NCI-H510A (cell line): ENCODE results near the gene GLI3.

Source experiments
- DNase-seq: peaks from one replicate; lab custom pipeline; 2025; lab: John Stamatoyannopoulos, UW

GLI3 gene

DNA sequence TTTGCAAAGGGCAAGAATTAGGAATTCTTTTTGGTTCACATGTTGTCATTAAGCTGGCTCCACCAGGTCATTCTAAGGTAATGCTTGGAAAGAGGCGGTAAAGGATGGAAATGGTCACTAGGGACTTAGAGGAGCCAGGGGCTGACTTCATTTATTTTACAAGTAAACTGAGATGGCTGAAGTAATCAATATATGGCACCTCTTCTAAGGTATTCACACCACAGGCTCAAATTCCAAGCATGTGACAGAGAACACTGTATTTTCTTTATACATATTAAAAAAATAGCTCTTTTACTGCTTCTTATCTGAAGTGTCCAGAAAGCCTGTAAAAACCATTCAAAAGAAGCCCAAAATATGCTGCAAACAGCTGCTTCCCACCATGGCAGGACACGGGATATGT is 239.0 kb downstream of the GLI3 start:
- no peak for DNase-seq

DNA sequence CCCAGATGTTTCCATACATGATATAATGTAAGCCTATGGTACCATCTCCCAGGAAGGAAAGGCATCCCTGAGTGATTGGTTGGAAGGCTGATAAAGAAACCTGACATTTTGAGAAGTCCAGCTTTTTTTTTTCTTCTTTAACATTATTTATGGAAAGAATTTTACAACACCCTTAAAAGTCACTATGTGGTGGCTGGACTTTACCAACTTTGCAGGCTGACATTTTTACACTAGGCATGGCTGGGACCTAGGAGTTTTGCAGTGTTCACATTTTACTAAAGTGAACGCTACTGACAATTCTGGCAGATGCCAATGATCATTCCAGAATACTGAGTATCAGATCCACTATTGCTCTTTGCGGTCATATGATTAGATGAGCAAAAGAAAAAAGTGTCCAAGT is 239.9 kb downstream of the GLI3 start:
- no peak for DNase-seq

DNA sequence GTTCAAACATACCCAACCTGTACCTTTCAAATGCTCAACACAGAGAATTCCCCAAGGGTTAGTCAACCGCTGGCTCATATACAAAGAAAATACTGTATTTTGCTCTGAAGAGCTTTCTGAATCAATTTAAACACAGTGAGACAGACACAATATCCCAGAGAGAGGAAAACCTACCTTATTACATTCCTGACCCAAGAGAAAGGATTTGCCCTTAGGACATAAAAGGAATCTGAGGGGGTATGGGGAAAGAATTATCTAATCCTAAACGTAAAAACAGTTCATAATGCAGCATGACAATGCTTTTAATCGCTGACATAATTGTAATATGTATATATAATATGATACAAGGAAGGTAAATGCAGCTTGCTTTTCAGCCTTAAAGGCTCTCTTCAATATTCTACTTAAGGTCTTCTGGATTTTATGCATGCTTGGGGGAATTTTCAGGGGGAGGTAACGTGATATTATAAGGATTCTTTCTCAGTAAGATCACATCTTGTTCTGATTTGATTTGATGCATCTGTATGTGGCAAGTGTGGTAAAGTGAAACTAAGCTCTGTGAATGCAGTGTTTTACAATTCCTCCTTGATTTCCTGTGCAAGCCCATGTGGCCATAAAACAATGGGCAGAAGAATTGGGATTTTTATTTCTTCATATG is 240.5 kb downstream of the GLI3 start:
- no peak for DNase-seq

DNA sequence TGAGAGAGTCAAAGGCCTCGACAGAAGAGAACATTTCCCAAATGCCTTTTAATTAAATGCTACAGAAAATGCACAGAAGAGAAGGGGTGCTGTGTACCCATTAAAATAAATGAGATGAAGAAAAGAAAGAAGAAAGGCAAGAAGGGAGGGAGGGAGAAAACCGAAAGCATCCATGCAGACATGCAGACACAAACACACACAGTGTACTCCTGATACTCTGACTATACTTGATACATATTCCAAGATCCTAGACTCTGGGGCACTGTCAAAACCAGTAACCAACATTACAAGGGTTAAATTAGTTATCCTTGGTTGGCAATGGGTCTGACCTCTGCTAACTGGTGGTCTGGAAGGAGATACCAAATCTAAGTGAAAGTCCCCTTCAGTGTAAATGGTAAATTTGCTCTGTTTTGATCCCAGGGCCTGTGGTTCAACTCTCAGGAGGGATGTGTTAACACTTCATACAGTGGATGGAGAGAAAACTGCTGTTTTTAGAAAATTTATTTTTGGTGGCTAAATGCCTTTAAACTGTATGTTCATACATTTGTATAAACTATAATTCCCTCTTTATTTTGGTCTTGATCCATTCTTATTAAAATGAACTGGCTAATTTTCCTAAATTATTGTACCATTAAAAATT is 241.3 kb downstream of the GLI3 start:
- no peak for DNase-seq

DNA sequence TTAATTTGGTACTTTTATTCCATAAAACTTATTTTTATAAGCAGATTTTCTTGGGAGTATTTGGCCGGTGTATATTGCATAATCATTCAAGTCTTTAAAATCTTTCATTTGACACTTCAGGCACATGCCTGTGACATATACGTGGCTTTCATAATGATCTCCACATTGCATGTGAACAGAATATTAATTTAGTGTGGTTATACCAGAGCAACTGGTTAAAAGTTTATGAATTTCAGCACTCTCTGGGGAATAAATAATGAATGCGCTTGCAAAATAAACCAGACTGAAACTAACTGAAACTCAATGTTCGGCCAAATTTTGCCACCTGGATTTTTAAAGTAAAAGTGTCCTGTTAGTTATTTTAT is 242.3 kb downstream of the GLI3 start:
- no peak for DNase-seq

DNA sequence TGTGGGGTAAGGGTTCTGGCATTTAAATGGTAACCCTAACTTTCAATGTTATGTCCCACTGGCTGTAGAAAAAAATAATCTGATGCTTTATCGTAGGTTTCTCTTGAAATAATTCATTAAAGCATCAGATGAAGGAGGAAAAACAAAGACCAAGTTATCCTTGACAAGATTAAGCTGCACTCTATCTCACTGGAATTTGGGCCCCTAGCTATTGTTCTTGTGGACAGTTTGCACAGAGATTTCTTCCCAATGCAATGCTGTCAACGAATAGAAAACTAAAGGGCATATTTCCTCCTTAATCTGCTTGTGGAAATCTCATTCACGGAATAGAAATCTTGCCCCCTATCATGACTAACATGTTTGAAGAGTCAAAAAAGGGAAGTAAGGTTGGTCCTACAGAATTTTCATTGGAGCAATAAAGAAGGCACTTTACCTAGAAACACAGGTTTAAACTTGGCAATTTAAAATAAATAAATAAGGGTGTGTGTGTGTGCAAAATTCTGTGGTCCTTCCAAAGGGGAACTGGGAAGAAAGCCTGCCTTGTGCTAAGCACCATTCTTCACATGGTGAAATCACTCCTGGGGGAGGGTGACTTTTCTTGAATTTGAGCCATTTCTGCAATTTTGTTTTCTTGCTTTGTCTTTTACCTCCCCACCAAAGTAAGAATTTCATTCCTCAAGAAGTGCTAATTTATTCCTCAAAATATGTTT is 242.8 kb downstream of the GLI3 start:
- DNase-seq: no peak

DNA sequence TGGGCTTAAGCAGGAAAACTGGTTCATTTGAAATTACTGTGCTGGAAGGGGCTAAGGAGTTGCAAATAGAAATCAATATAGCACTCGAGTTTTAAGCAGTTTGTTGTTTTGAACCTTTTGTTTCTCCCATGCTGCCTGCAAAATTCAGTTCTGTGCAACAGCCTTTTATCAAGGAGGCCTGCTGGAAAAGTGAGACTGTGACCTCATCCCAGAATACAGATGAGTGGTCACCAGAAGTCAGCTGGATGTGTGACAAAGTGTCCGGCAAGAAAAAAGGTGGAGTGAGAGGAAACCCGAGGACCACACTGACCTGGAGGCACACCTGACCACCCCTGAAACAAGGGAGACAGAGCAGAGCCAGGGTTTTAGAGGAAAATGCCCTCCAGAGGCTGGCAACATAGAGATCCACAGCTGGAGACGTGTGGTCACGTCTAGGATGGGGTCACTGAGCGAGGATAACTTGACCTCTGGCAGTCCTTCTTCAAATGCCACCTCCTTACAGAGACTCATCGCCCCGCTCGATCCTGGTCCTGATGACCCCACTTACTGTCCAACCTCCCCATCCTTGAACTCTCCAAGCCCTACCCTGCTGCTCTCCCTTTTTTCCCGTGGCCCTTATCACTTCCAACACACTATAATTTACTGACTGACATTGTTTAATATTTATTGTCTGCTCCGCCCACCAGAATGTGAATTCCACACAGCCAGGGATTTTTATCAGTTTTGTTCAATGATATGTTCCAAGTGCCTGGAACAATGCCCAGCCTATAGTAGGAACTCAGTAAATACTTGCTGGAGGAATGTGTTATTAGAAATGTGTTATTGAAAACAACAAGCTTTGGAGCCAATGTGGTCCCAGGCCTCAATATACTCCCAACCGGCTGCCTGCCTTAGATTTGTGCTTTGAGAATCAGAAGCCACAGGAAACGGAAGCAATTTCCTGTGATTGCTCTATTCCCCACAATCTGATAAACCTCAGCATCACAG is 243.8 kb downstream of the GLI3 start:
- no peak for DNase-seq

DNA sequence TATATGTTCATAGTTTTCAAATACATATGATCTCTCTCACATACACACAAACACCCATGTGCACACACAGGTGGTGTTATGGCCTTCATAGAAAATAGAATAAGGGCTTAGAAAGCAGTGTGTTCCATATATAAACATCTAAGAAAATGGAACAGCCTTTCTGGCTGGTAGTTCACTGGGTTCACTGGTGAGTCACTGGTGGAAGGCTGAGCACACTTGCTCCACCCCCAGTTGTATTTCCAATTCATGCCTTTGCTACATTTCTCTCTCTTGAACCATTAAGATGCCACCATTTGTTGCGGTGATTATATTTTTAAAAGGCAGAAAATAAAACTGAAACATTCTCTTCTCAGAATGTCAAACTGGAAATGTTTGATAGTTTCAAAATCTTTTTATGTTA is 252.1 kb downstream of the GLI3 start:
- no peak for DNase-seq

DNA sequence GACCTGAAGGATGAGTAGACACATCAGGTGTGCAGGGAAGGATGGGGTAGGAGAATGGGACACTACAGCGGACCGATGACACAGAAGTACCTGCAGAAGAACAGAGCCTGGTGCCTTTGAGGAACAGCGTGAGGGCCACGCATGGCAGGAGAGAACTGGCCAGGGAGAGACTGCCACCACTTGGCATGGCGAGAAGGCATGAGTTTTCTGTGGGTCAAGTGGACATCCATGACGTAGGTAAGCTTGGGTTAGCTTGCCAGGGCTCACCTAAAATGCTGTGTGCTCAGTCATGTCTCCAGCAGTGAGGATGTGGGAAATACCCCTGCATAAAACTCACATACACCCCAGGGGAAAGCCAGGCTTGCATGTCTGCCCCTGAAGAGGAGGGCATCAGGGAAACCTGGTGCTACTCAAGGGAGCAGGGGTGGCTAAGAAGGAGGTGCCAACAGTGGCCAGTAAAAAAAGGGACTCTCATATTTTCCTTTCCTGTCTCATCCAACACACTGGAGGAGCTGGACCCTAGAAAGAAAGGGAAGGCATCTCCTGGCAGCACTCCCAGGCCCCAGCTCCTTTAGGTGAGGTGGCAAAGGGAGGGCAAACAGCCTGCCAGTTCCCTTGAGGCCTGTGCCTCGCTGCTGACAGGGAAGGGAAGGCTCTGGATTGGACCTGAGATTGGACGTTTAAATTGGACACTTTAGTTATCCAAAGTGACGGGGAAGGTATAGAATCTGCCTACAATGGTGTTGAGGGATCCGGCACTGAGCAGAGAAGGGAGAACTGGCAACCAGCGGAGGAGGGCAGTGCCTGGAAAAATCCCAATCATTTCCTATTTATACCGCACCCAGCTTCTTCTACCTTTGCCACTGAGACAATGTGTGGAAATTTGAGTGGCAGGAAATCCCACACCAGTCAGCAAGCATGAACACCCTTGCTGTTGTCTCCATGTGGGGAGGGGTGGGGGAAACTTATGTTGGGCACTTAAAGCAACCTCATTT is 255.7 kb downstream of the GLI3 start:
- DNase-seq: no peak

DNA sequence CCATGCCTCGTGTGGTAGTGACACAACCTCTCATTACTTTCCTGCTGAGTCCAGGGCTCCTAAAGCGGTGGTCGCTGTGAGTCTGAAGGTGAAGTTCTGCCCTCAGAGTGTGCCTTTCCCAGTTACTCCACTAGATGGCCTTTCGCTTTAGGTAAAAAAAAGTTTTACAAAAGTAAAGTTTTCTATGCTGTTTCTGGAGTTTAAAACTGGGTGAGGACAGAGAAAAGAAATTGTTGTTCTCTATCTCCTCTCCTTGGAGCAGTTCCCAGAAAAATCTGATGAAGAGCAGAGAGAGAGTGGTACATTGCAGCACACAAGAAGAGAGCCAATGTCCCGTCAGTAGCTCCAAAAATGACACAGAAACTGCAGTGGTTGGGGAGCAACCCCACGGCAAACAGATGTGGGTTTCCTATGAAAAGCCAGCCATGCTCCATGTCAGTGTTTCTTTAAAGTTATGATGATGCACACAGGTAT is 257.1 kb downstream of the GLI3 start:
- DNase-seq: no peak

DNA sequence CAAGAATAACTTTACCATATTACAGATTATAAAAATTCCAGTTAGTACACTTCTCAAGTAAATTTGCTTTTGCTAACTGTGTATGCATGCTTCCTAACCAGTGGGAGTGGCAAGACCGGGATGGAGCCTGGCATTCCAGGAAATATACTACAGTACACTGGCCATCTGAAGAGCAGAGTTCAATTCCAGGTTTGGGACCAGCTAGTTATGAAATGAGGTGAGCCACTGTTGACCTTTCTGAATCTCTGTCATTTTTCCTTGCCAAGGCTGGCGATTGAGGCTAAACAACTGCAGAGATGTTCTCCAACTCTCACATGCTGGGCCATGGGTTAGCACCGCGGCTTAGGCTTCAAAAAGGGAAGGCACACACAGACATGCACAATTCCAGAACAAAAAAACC is 258.2 kb downstream of the GLI3 start:
- DNase-seq: no peak

DNA sequence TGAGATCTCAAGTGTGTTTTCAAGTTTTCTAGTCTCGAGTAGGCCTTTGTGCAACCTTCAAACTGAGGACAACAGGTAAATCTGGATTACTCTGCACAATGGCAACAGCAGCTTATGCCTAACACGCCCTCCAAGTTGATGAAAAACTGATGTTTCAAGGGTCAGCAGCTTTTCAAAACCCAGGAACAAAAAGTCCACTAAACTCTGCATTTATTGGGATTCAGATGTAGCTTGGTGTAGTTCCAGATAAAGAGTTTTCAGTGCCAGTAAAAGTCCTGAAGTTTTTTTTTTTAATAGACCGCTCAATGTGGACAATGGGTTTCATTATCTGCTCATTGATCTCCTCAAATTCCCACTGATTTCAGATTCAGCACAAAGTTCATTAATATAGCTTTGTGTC is 259.3 kb downstream of the GLI3 start:
- no peak for DNase-seq

DNA sequence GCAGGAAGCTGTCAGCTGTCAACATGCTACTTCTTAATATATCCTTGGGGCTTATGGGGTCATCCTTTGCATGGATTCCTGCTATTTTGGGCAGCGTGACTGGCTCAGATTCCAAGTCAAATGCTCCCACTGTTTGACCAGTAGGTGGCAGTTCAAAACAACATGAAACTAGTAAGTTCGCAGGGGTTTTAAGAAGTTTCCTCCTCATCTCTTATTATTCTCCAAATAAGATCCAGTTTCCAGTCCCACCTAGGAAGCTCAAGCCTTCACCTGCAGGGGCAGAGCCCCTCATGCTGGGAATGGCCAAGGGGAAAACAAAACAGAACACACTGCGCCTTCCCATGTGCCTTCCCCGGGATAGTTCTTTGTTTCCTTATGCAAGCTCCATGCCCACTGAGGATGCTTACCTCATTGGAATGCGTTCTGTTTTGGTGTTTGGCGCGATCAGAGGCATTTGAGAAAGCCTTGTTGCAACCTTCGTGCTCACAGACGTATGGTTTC is 259.8 kb downstream of the GLI3 start:
- DNase-seq: no peak

DNA sequence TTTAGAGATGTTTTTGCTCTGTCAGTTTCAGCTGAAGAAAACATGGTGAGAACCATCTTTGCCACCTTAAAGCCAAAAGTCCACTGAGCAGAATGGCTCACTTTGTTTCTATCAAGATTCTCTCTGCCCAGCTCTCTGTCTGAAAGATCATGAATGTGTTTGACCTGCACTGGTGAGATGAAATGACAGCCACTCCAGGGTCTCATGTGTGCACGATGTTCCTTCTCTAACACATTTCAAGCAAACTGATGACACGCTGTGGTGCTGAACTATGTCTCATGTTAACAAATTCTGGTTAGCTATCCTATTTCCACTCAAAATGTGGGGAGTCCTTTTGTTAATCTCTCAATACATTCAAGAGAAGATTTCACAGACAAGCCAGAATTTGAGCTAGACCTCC is 260.6 kb downstream of the GLI3 start:
- DNase-seq: no peak

DNA sequence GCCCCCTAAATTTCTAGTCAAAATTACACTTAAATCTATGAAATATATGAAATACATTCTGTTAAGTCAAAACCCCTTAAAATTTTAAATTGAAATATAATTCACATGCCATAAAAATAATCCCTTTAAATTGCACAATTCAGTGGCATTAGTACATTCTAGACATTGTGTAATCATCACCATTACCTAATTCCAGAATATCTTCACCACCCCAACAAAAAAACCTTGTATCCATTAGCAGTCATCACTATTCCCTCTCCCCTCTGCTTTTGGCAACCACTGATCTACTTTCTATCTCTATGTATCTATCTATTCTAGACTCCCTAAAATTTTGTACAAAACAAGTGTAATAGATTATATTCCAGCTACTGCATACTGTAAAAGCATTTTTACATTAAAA is 261.2 kb downstream of the GLI3 start:
- DNase-seq: no peak

DNA sequence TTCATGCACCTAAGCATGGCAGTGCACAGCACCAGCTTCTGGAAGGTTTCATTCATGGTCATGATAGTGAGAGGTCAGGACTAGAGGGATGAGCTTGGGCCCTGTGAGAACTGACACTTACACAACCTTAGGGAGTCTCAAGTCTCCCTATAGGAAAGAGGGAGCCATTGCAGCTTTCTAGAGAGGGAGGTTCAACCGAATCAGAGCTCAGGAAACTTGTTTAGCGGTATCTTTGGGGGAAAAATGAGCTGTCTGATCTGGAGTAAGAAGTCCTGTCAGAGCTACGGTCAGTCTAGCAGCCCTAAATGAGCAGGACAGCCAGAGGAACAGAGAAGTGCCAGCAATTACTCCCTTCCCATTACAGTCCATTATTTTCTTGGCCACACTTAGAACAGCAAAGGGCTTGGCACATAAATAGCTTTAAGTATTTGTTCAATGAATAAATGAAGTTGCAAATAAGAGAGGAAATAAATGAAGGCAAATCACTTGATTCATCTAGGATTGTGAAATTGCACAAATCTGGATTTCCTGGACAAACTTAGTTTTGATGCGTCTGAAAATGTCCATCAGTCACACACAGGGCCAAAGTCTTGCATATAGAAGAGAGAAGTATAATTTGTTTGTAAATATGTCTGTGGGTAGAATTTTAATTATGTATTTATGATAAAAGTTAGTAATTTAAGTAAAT is 262.0 kb downstream of the GLI3 start:
- no peak for DNase-seq

DNA sequence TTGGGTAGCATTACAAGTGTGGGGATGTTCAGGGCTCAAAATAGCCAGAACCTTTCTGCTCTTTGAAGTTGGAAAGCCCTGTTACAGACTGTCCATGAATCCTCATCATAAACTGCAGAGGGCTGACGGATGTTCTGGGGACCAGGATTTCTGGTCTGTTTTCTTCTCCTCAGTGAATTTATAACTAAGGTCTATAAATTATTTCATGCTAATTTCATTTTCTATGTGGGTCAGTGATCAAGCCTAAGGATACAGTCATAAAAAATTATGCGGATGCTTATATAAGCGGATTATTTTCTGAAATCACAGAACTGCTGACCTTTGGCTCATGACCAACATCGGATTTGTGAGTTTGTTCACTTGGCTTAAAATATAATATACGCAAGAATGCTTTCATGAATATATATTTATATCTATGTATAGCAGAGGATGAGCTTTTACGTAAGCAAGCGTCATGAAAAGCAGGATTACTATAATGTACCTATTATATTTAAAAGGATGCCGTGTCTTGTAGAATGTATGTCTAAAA is 263.7 kb downstream of the GLI3 start:
- DNase-seq: no peak

DNA sequence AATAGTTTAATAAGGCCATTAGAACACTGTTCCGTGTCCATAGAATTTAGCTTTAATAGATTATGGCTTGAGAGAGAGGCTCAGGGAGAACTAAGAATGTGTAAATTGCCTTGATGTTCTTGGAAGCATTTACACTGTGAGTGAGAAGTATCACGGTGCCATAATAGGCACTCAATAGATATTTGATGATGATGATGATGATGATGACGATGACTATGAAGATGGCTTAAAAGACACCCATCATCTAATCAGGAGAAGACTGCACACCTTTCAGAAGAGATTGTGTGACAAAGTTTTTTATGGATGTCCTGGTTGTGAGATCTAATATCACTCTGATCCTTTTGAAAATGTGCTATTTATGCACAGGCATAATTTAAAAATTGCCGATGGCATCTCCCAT is 264.2 kb downstream of the GLI3 start:
- DNase-seq: no peak

DNA sequence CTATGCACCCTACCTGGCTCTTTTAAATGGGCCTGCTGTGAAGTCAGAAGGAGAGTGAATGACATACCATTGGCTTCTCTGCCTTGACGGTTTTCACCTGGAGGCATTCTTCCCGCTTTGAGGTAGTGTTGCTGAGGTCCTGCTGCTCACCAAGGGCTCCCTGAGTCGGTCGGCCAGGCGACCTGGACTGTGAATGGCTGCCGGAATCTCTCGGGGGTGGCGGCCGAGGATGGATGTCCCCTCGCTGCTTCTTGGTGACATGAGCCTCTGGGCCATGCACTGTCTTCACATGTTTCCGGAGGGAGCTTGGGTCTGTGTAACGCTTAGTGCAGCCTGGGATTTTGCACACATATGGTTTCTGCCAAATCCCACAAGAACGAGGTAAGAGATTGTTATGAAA is 264.7 kb downstream of the GLI3 start:
- no peak for DNase-seq

DNA sequence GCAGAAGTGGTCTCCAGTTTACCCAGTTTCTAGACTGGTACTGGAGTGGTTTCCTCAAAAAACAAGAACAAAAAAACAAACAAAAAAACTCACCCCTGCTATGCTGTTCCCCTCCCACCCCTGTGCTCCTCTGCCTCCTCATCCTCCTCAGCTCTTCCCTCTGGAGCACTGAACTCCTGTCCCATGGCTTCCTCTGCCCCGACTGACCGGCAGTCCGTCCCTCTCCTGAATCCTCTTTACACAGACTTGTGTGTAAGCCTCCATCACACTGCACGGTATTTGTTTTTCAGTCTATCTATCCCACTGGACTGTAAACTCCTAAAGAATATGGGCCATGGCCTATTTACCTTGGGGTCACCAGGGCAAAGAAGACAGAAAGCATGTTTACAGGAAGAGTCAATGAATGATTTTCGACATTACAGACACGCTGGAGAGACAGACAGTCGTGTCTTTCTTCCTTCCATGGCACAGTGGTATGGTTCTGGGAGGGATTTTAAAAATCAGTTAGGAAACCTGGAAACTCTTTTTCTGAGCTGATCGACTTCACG is 265.3 kb downstream of the GLI3 start:
- no peak for DNase-seq
